HEK293T (cell line): Measurements from ENCODE around the gene PXK.

Source experiments
- BHLHE40 ChIP-seq: fragments of 450-650 bp; IDR thresholded peaks from 2 replicates; pipeline ENCODE4 v1.6.1; 2016; ENCODE audit warnings: mild to moderate bottlenecking, moderate library complexity, borderline replicate concordance
- ELF4 ChIP-seq: fragments of 450-650 bp; IDR thresholded peaks from 2 replicates; pipeline ENCODE4 v1.6.1; 2017; ENCODE audit warnings: antibody characterized with exemption
- FOXA1 ChIP-seq: fragments of 450-650 bp; IDR thresholded peaks from 2 replicates; pipeline ENCODE4 v1.6.1; 2016; ENCODE audit warnings: mild to moderate bottlenecking
- LEF1 ChIP-seq: fragments of 450-650 bp; IDR thresholded peaks from 2 replicates; pipeline ENCODE4 v1.6.1; 2017; ENCODE audit warnings: mild to moderate bottlenecking, borderline replicate concordance
- NFRKB ChIP-seq: fragments of 450-650 bp; IDR thresholded peaks from 2 replicates; pipeline ENCODE4 v1.6.1; 2016; ENCODE audit warnings: mild to moderate bottlenecking, moderate library complexity
- SP1 ChIP-seq: fragments of 450-650 bp; IDR thresholded peaks from 2 replicates; pipeline ENCODE4 v1.6.1; 2017
- ZNF384 ChIP-seq: fragments of 450-650 bp; IDR thresholded peaks from 2 replicates; pipeline ENCODE4 v1.6.1; 2016

DNA sequence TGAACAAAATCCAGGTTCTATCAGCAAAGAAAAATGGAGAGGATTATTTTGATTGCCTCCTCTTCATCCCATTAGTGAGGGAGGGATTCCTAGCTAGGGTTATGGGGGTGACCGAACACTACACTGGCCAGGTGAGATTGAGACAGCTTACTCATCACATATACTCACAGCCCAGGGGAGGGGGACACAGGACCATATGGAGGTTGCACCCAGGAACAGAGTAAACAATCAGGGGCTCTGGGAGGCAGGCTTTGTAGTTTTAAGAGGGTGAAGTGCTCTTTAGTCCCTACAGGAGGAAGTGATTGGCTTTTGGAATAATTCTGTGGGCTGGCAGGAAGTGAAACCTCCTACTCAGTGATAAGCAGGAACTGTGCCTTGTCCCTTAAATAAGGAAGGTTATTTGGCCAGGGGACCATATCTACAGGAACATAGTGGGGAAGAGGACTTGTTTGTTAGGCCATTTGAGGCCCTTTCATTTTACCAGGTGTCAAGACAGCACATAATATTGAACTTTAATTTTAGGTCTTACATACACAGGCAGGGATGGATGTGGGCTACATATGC, 141.7 kb downstream of the PXK start:
- TF ChIP-seq SP1: no peak
- no peak for TF ChIP-seq FOXA1
- no peak for TF ChIP-seq ZNF384
- TF ChIP-seq NFRKB: no peak
- TF ChIP-seq BHLHE40: no peak
- TF ChIP-seq LEF1: no peak
- no peak for TF ChIP-seq ELF4
